Mesendoderm (in vitro differentiated cells): ENCODE results near the gene ZBTB4.

Experiments used
- DNase-seq: peaks from one replicate; pipeline ENCODE4 v3.0.0; 2013
- H2AK5ac ChIP-seq: 2 replicates; pipeline ENCODE4 v1.6.1; 2013; ENCODE audit warnings: low read length, inconsistent platforms
- H2BK120ac ChIP-seq: 2 replicates; pipeline ENCODE4 v1.6.1; 2013; ENCODE audit warnings: low read depth, mild to moderate bottlenecking, low read length, moderate library complexity, mixed read lengths
- H2BK15ac ChIP-seq: replicated peaks from 2 replicates; pipeline ENCODE4 v1.6.1; 2013; ENCODE audit warnings: low read depth, mild to moderate bottlenecking, moderate library complexity
- H2BK5ac ChIP-seq: 2 replicates; pipeline ENCODE4 v1.6.1; 2013; ENCODE audit warnings: low read length, inconsistent platforms
- H3K18ac ChIP-seq: 2 replicates; pipeline ENCODE4 v1.6.1; 2013; ENCODE audit warnings: mild to moderate bottlenecking, low read length, mixed read lengths
- H3K23ac ChIP-seq: one replicate; pipeline ENCODE4 v1.6.1; 2013; ENCODE audit warnings: low read length
- H3K27ac ChIP-seq: 2 replicates; pipeline ENCODE4 v1.5.1; 2013; ENCODE audit warnings: low read depth, mild to moderate bottlenecking, inconsistent platforms, low read length, moderate library complexity
- H3K27me3 ChIP-seq: 2 replicates; pipeline ENCODE4 v1.6.1; 2013; ENCODE audit warnings: low read length, control low read depth, mild to moderate bottlenecking, inconsistent platforms; ENCODE audit not compliant: insufficient read depth, poor library complexity
- H3K36me3 ChIP-seq: 2 replicates; pipeline ENCODE4 v1.6.1; 2013; ENCODE audit warnings: low read length, inconsistent platforms; ENCODE audit not compliant: control insufficient read depth, insufficient read depth
- H3K4ac ChIP-seq: one replicate; pipeline ENCODE4 v1.6.1; 2013; ENCODE audit warnings: low read depth, mild to moderate bottlenecking, low read length, moderate library complexity
- H3K4me1 ChIP-seq: 2 replicates; pipeline ENCODE4 v1.6.1; 2013; ENCODE audit warnings: low read depth, low read length, inconsistent platforms; ENCODE audit not compliant: control insufficient read depth
- H3K4me2 ChIP-seq: 2 replicates; pipeline ENCODE4 v1.6.1; 2013; ENCODE audit warnings: low read length
- H3K4me3 ChIP-seq: 2 replicates; pipeline ENCODE4 v1.5.1; 2013; ENCODE audit warnings: mild to moderate bottlenecking, low read length
- H3K56ac ChIP-seq: one replicate; pipeline ENCODE4 v1.6.1; 2013; ENCODE audit warnings: low read length
- H3K79me1 ChIP-seq: 2 replicates; pipeline ENCODE4 v1.6.1; 2013; ENCODE audit warnings: low read length, inconsistent platforms
- H3K79me2 ChIP-seq: 2 replicates; pipeline ENCODE4 v1.6.1; 2013; ENCODE audit warnings: mild to moderate bottlenecking, low read length; ENCODE audit not compliant: control insufficient read depth, insufficient read depth
- H3K9ac ChIP-seq: 2 replicates; pipeline ENCODE4 v1.6.1; 2013; ENCODE audit warnings: low read length, inconsistent platforms
- H4K5ac ChIP-seq: one replicate; pipeline ENCODE4 v1.6.1; 2013; ENCODE audit warnings: low read length
- H4K8ac ChIP-seq: one replicate; pipeline ENCODE4 v1.6.1; 2013; ENCODE audit warnings: low read depth, mild to moderate bottlenecking, control low read depth, low read length, moderate library complexity
- WGBS: extraction: QIAGEN DNeasy Blood & Tissue Kit; methylation state at CpG from one replicate; pipeline ENCODE4 v1.1.7; 2013; ENCODE audit warnings: low lambda C conversion rate, missing lambda C conversion rate; ENCODE audit not compliant: insufficient coverage; ENCODE audit errors: extremely low coverage; 5-methylcytosine and 5-hydroxymethylcytosine counted together

ZBTB4 gene

GRCh38 chr17:7512824-7513540 lies 33.6 kb upstream of the ZBTB4 start:
- Histone ChIP-seq H2BK5ac (no peak overlapping the region), H4K8ac (no peak overlapping the region), H4K5ac (no peak overlapping the region), H3K79me2 (no peaks in the 10 kb centered on the region), H3K4me3 (no peak overlapping the region), H3K27ac (no peak overlapping the region), H3K4me1 (no peaks in the 10 kb centered on the region), H3K18ac (no peak overlapping the region), H3K27me3 (no peaks in the 10 kb centered on the region), H3K4ac (no peak overlapping the region), H3K23ac (no peak overlapping the region), H3K4me2 (no peak overlapping the region), H2AK5ac (no peak overlapping the region), H3K36me3 (peaks cover 35% of the 10 kb centered on the region), H3K9ac (no peak overlapping the region), H3K56ac (no peak overlapping the region), H2BK120ac (no peak overlapping the region), H2BK15ac (no peak overlapping the region), H3K79me1 (no peaks in the 10 kb centered on the region)
- WGBS = no CpG with 5 or more reads among the region's 20 CpGs
- DNase-seq = no peak

DNA sequence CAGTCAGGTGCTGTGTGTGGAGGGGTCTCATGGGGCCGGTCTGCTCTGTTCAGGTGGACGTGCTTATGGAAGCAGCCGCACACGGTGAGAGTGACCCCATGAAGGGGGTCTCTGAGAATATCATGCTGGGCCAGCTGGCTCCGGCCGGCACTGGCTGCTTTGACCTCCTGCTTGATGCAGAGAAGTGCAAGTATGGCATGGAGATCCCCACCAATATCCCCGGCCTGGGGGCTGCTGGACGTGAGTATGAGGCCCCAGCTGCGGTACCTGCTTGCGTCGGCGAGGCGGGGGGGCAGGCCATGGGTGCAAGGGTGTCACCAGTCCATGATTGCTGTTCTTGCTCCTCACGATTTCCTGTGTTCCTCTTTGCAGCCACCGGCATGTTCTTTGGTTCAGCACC lies 32.7 kb upstream of the ZBTB4 start:
- H3K4me2 ChIP-seq = no peak overlapping the region
- H3K9ac ChIP-seq = no peak overlapping the region
- H3K18ac ChIP-seq = no peak overlapping the region
- no peak overlapping the region for H3K27ac ChIP-seq
- H4K8ac ChIP-seq = no peak overlapping the region
- H3K56ac ChIP-seq = no peak overlapping the region
- no peak overlapping the region for H4K5ac ChIP-seq
- WGBS = no CpG with 5 or more reads among the region's 15 CpGs
- no peaks in the 10 kb centered on the region for H3K27me3 ChIP-seq
- H2BK120ac ChIP-seq = no peak overlapping the region
- H3K36me3 ChIP-seq = peaks cover 36% of the 10 kb centered on the region
- H3K79me1 ChIP-seq = no peaks in the 10 kb centered on the region
- H3K79me2 ChIP-seq = no peaks in the 10 kb centered on the region
- no peak overlapping the region for H2BK5ac ChIP-seq
- no peaks in the 10 kb centered on the region for H3K4me1 ChIP-seq
- no peak overlapping the region for H3K4me3 ChIP-seq
- no peak overlapping the region for H2BK15ac ChIP-seq
- H3K4ac ChIP-seq = no peak overlapping the region
- H2AK5ac ChIP-seq = no peak overlapping the region
- no peak for DNase-seq
- H3K23ac ChIP-seq = no peak overlapping the region

DNA sequence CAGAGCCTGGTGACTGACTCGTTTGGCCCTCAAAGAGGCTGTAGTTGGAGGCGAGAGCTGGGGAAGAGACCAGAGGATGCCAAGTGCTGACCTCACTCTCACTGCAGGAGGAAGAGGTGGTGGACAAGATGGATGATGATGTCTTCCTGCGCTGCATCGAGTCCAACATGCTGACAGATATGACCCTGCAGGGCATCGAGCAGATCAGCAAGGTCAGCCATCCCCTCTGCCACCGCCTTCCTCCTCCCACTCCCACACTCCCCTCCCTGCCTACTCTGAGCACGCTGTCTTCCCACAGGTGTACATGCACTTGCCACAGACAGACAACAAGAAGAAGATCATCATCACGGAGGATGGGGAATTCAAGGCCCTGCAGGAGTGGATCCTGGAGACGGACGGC lies 31.7 kb upstream of the ZBTB4 start:
- Histone ChIP-seq H2BK15ac (no peak overlapping the region), H3K79me1 (no peaks in the 10 kb centered on the region), H3K23ac (no peak overlapping the region), H3K56ac (no peak overlapping the region), H3K27me3 (no peaks in the 10 kb centered on the region), H2AK5ac (no peak overlapping the region), H2BK5ac (no peak overlapping the region), H3K79me2 (no peaks in the 10 kb centered on the region), H3K4me2 (no peak overlapping the region), H2BK120ac (no peak overlapping the region), H4K8ac (no peak overlapping the region), H3K9ac (no peak overlapping the region), H3K4ac (no peak overlapping the region), H4K5ac (no peak overlapping the region), H3K36me3 (peaks cover 40% of the 10 kb centered on the region), H3K18ac (no peak overlapping the region), H3K4me3 (no peak overlapping the region), H3K27ac (no peak overlapping the region), H3K4me1 (no peaks in the 10 kb centered on the region)
- WGBS = no CpG with 5 or more reads among the region's 10 CpGs
- no peak for DNase-seq

DNA sequence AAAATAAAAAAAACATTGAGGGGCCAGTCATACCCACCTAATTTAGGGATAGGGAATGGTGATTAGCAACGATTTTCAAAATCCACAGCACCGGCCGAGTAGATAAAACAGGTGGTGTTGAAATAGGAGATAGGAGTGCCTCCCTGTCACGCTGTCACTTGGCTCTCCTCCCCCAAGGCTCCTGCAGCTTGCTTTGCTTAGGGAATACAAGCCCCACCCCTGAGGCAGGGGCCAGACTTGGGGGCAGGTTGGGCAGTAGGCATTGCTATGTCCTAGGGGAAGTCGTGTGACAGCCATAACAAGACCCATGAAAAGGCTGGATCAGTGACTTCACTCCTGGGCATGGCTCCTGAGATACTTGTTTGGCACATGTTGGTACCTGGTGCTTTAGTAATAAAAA lies 30.5 kb upstream of the ZBTB4 start:
- Histone ChIP-seq H2BK5ac (no peak overlapping the region), H3K18ac (no peak overlapping the region), H3K27me3 (no peaks in the 10 kb centered on the region), H3K79me2 (no peaks in the 10 kb centered on the region), H3K23ac (no peak overlapping the region), H2BK120ac (no peak overlapping the region), H3K4me3 (no peak overlapping the region), H2BK15ac (no peak overlapping the region), H4K8ac (no peak overlapping the region), H3K9ac (no peak overlapping the region), H4K5ac (no peak overlapping the region), H3K4me2 (no peak overlapping the region), H3K27ac (no peak overlapping the region), H3K4me1 (no peaks in the 10 kb centered on the region), H3K56ac (no peak overlapping the region), H3K79me1 (no peaks in the 10 kb centered on the region), H3K4ac (no peak overlapping the region), H3K36me3 (peaks cover 40% of the 10 kb centered on the region), H2AK5ac (no peak overlapping the region)
- no CpG with 5 or more reads among the region's 5 CpGs for WGBS
- DNase-seq = no peak

GRCh38 chr17:7508846-7509245 lies 29.4 kb upstream of the ZBTB4 start:
- Histone ChIP-seq H4K5ac (no peak overlapping the region), H3K56ac (no peak overlapping the region), H3K4me3 (no peak overlapping the region), H2BK120ac (no peak overlapping the region), H3K79me2 (no peaks in the 10 kb centered on the region), H3K4ac (no peak overlapping the region), H2BK15ac (no peak overlapping the region), H3K23ac (no peak overlapping the region), H3K27me3 (no peaks in the 10 kb centered on the region), H2BK5ac (no peak overlapping the region), H3K79me1 (no peaks in the 10 kb centered on the region), H3K27ac (no peak overlapping the region), H2AK5ac (no peak overlapping the region), H3K18ac (no peak overlapping the region), H4K8ac (no peak overlapping the region), H3K4me2 (no peak overlapping the region), H3K36me3 (peaks cover 38% of the 10 kb centered on the region), H3K4me1 (no peaks in the 10 kb centered on the region), H3K9ac (no peak overlapping the region)
- no peak for DNase-seq
- WGBS = no CpG with 5 or more reads among the region's 9 CpGs

- Histone ChIP-seq H3K9ac (no peak overlapping the region), H3K4ac (no peak overlapping the region), H4K5ac (no peak overlapping the region), H2AK5ac (no peak overlapping the region), H3K23ac (no peak overlapping the region), H3K27me3 (no peaks in the 10 kb centered on the region), H2BK15ac (no peak overlapping the region), H3K4me3 (no peak overlapping the region), H3K18ac (no peak overlapping the region), H3K4me2 (no peak overlapping the region), H2BK120ac (no peak overlapping the region), H3K4me1 (no peaks in the 10 kb centered on the region), H3K56ac (no peak overlapping the region), H3K79me1 (no peaks in the 10 kb centered on the region), H2BK5ac (no peak overlapping the region), H3K27ac (no peak overlapping the region), H4K8ac (no peak overlapping the region), H3K36me3 (peaks cover 39% of the 10 kb centered on the region), H3K79me2 (no peaks in the 10 kb centered on the region)
- no peak for DNase-seq
- no CpG with 5 or more reads among the region's 11 CpGs for WGBS
Observed at GRCh38 chr17:7508145-7508544, 28.7 kb upstream of the ZBTB4 start.
